Spleen (tissue), 7 donors: ENCODE results near the gene SLIT3.

Experiments
- POLR2A ChIP-seq, 3 donors: fragments of 450-650 bp; IDR thresholded peaks; one replicate each; pipeline ENCODE4 v1.5.1; 2017; ENCODE audit warnings: antibody characterized with exemption in 3 of 3, mild to moderate bottlenecking in 1 of 3
- TF ChIP-seq, protein P1 (sequence below), 11 experiments: fragments of 200-600 bp in 7 of 11; fragments of 450-650 bp in 4 of 11; sonication (generic) in 4 of 11; IDR thresholded peaks in 8 of 11; conservative IDR thresholded peaks in 3 of 11; 1 replicate in 7 of 11; 2 replicates in 4 of 11; pipeline versions ENCODE4 v1.4.0 to v1.8.0; 2016 to 2021; ENCODE audit warnings: antibody characterized with exemption in 11 of 11, inconsistent platforms in 4 of 11, mild to moderate bottlenecking in 1 of 11
- donor health status: DM: no; HTN: no; CAD: no; lungs with moderate emphysema.
- donor health status: DM: no; HTN: no; CAD: no.
- donor health status: DM: no; HTN: no; CAD: no.

DNA sequence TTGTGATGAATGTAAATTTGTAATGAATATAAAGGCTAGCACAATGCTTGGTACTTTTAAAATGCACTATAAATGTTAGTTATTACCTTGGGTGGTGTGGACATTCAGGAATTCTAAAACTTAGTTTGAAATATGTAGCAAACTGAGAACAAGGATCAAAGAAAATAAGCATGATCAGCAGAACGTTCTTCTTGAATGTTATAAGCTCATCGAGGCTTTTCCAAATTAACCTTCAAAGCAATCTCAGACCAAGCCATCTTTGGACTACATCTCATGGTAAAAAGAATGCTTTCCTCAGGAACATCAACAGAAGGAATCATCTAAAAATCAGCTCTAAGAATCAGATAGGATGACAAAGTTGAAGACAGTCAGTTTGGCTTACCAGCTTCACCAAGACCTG is 146.3 kb downstream of the SLIT3 start:
- TF ChIP-seq, protein P1, sequence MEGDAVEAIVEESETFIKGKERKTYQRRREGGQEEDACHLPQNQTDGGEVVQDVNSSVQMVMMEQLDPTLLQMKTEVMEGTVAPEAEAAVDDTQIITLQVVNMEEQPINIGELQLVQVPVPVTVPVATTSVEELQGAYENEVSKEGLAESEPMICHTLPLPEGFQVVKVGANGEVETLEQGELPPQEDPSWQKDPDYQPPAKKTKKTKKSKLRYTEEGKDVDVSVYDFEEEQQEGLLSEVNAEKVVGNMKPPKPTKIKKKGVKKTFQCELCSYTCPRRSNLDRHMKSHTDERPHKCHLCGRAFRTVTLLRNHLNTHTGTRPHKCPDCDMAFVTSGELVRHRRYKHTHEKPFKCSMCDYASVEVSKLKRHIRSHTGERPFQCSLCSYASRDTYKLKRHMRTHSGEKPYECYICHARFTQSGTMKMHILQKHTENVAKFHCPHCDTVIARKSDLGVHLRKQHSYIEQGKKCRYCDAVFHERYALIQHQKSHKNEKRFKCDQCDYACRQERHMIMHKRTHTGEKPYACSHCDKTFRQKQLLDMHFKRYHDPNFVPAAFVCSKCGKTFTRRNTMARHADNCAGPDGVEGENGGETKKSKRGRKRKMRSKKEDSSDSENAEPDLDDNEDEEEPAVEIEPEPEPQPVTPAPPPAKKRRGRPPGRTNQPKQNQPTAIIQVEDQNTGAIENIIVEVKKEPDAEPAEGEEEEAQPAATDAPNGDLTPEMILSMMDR (IDR thresholded peaks at IDR 0.05 in 8 of 11, conservative IDR thresholded peaks at IDR 0.05 in 3 of 11): no peak
- no peak for TF ChIP-seq POLR2A (IDR thresholded peaks at IDR 0.05)
